Measurements from ENCODE around the gene OBI1.

The OBI1 gene

GRCh38 chr13:78576261-78576660, 82.7 kb downstream of the OBI1 start:
- DNase-seq (ENCODE audit: low read depth in 2 of 2), result no peak

GRCh38 chr13:78572459-78572858, 86.5 kb downstream of the OBI1 start:
- no peak for DNase-seq (ENCODE audit: low read depth in 2 of 2)

- no peak for DNase-seq (ENCODE audit: low read depth in 2 of 2)
Measured at GRCh38 chr13:78569029-78569428, 89.9 kb downstream of the OBI1 start.

- no peak for DNase-seq (ENCODE audit: low read depth in 2 of 2)
Measured at GRCh38 chr13:78566631-78567030, 92.3 kb downstream of the OBI1 start.
